HG02943 (cell line): Measurements from ENCODE around the gene MYL7.

Source experiments
- ATAC-seq: cut with Tn5 transposase; IDR thresholded peaks from one replicate; pipeline ENCODE4 v1.9.1; 2021; ENCODE audit warnings: mild to moderate bottlenecking, low read depth, moderate library complexity; ENCODE audit not compliant: unreplicated experiment

The MYL7 gene

GRCh38 chr7:44101966-44102845 lies 38.9 kb downstream of the MYL7 start:
- ATAC-seq = no peak

GRCh38 chr7:44101303-44101965 lies 39.7 kb downstream of the MYL7 start:
- no peak for ATAC-seq

- no peak for ATAC-seq
These were observed 40.5 kb downstream of the MYL7 start for GRCh38 chr7:44100458-44101302.

GRCh38 chr7:44099669-44100068 lies 41.5 kb downstream of the MYL7 start:
- ATAC-seq = no peak

- no peak for ATAC-seq
These were observed 42.8 kb downstream of the MYL7 start for GRCh38 chr7:44098092-44099068.

GRCh38 chr7:44097064-44097932 lies 43.8 kb downstream of the MYL7 start:
- no peak for ATAC-seq

- no peak for ATAC-seq
These were observed 44.7 kb downstream of the MYL7 start for GRCh38 chr7:44096326-44096881.

GRCh38 chr7:44095781-44096180 lies 45.4 kb downstream of the MYL7 start:
- no peak for ATAC-seq

GRCh38 chr7:44094883-44095592 lies 46.1 kb downstream of the MYL7 start:
- ATAC-seq = no peak

GRCh38 chr7:44094365-44094764 lies 46.8 kb downstream of the MYL7 start:
- ATAC-seq = no peak

- ATAC-seq = no peak
These were observed 48.0 kb downstream of the MYL7 start for GRCh38 chr7:44093102-44093641.
